ENCODE results near the gene PTPRD.

DNA sequence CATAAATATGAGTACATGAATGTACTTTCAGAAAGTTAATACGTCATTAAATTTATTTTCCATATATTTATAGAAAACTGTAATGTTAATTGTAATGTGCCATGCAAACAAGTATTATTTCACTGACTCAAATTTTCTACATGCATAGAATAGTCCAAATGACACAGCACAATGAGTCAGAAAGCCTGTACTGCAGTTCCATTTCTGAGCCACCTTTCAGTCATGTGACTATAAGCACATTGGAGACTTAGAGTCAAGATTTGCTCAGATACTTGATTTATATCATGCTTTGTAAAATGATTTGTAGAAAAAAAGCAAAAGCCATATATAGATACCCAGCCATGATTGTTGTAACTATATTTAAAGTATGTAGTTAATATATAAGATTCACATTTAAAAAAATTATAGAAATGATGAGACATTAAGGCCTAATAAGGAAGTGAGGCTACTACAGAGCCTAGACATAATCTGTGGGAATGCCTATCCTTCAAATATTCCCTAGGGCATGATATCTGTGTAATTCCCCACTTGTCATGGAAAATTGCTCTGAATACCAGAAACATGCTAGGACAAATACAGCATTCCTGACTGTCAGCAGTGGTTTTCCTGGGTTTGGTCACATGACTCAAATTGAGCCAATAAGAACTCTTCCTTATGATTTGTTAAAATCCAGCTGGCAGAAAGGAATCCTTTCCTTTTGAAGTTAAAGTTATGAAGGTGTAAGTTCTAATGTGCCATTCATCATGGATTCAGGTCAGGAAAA lies 50.0 kb downstream of the PTPRD start:
- TF ChIP-seq, protein P1, sequence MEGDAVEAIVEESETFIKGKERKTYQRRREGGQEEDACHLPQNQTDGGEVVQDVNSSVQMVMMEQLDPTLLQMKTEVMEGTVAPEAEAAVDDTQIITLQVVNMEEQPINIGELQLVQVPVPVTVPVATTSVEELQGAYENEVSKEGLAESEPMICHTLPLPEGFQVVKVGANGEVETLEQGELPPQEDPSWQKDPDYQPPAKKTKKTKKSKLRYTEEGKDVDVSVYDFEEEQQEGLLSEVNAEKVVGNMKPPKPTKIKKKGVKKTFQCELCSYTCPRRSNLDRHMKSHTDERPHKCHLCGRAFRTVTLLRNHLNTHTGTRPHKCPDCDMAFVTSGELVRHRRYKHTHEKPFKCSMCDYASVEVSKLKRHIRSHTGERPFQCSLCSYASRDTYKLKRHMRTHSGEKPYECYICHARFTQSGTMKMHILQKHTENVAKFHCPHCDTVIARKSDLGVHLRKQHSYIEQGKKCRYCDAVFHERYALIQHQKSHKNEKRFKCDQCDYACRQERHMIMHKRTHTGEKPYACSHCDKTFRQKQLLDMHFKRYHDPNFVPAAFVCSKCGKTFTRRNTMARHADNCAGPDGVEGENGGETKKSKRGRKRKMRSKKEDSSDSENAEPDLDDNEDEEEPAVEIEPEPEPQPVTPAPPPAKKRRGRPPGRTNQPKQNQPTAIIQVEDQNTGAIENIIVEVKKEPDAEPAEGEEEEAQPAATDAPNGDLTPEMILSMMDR (conservative IDR thresholded peaks at IDR 0.05; ENCODE audit: low read depth in 2 of 2) = no peak
- TF ChIP-seq EZH2 (IDR thresholded peaks at IDR 0.05; ENCODE audit: low read depth, unreplicated experiment) (no peak), ZNF331 (CRISPR knock-in tag; IDR thresholded peaks at IDR 0.05; ENCODE audit: low read depth) (no peak), POLR2AphosphoS5 (IDR thresholded peaks at IDR 0.05; ENCODE audit: low read depth) (no peak)
